ENCODE data around the gene CASP10. TPM values are rescaled to one million over a fixed set of nuclear protein-coding genes. Genes with fewer than 3 reads are reported as not detected.

Gene CASP10
- total and polyA plus RNA-seq, 2 of the 4 experiments (the other 2 are of a cell fraction): 0.12 to 0.90 TPM

DNA sequence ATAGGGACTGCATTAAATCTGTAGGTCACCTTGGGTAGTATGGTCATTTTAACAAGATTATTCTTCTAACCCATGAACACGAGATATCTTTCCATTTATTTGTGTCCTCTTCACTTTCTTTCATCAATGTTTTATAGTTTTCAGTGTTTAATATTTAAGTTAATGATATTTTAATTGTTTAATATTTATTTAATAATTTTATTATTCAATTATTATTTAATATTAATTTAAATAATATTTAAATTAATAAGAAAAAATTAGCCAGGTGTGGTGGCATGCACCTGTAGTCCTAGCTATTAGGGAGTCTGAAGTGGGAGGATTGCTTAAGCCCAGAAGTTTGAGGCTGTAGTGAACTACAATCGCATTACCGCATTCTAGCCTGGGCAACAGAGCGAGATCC, 33.0 kb downstream of the CASP10 start:
- Histone ChIP-seq H3K4me3 (ENCODE audit: insufficient read depth, low read depth, low read length) (no peak overlapping the region), H4K5ac (ENCODE audit: low read depth, low read length) (no peak overlapping the region), H4K8ac (ENCODE audit: low read depth in 2 of 2, low read length in 2 of 2) (no peak overlapping the region), H3K4ac (ENCODE audit: low read depth, low read length) (no peak overlapping the region), H3K4me1 (ENCODE audit: control insufficient read depth, insufficient read depth, low read length) (no peaks in the 10 kb centered on the region), H3K14ac (replicated peaks; ENCODE audit: low read depth, low read length) (no peak overlapping the region), H3K9me3 (ENCODE audit: control insufficient read depth, insufficient read depth, low read length) (no peaks in the 10 kb centered on the region), H3K27me3 (ENCODE audit: control insufficient read depth, insufficient read depth, low read length) (peaks cover 2% of the 10 kb centered on the region; the same call in 1 of the 2 replicates), H2BK20ac (ENCODE audit: low read depth, low read length) (no peak overlapping the region), H2AFZ (replicated peaks; ENCODE audit: low read length, poor library complexity) (no peak overlapping the region), H3K27ac (ENCODE audit: insufficient read depth, low read length) (no peak overlapping the region), H3K36me3 (ENCODE audit: control insufficient read depth, insufficient read depth, low read length) (no peaks in the 10 kb centered on the region), H3K4me2 (ENCODE audit: low read depth, low read length) (no peak overlapping the region), H3K9ac (ENCODE audit: low read depth, low read length) (no peak overlapping the region), H2BK15ac (ENCODE audit: low read depth, low read length) (no peak overlapping the region), H3K56ac (ENCODE audit: extremely low read depth, insufficient read depth, low read length) (no peak overlapping the region), H2AK5ac (ENCODE audit: low read depth, low read length) (no peak overlapping the region), H2AK9ac (replicated peaks; ENCODE audit: low read depth, low read length, poor library complexity) (no peak overlapping the region), H4K91ac (ENCODE audit: insufficient read depth, low read depth, low read length) (no peak overlapping the region), H3K9me1 (ENCODE audit: insufficient read depth, low read length) (no peaks in the 10 kb centered on the region), H3K18ac (ENCODE audit: low read depth, low read length) (no peak overlapping the region), H3K23ac (ENCODE audit: low read depth, low read length) (no peak overlapping the region), H2BK5ac (ENCODE audit: low read depth, low read length, poor library complexity, severe bottlenecking) (no peak overlapping the region), H3K79me1 (ENCODE audit: low read depth in 1 of 2, low read length in 2 of 2) (no peaks in the 10 kb centered on the region), H4K20me1 (ENCODE audit: insufficient read depth, low read length) (no peaks in the 10 kb centered on the region), H2BK120ac (ENCODE audit: low read depth, low read length) (no peak overlapping the region)
- ATAC-seq (ENCODE audit: low read depth) (no peak), DNase-seq (no peak)
- in situ Hi-C loops (cut with MboI; ENCODE audit: low sequenced_read_pairs): no loop called here
- intact Hi-C loops (cut with micrococcal nuclease): no loop called here
- POLR2A ChIA-PET (ENCODE audit: unreplicated experiment): no interaction called here
- WGBS, 2 experiments (ENCODE audit: extremely low coverage in 2 of 2, insufficient read length in 1 of 2): no CpG with 5 or more reads among the region's 4 CpGs
- CTCF ChIA-PET: no interaction called here
- dilution Hi-C loops (cut with HindIII; ENCODE audit: low sequenced_read_pairs, unreplicated experiment): no loop called here
- no peak for TF ChIP-seq CEBPB (IDR thresholded peaks at IDR 0.05; ENCODE audit: low read depth, low read length)
- TF ChIP-seq MXI1 (IDR thresholded peaks at IDR 0.05; ENCODE audit: borderline replicate concordance, low read depth, low read length): no peak
- no peak for TF ChIP-seq BHLHE40 (IDR thresholded peaks at IDR 0.05; ENCODE audit: low read depth, low read length)
- TF ChIP-seq POLR2A (IDR thresholded peaks at IDR 0.05; ENCODE audit: low read depth, low read length): no peak
- BruUV-seq (replicated peaks): no TSS peak

Measured in IMR-90 (cell line).